ENCODE results near the gene MCTP2.

Gene MCTP2

DNA sequence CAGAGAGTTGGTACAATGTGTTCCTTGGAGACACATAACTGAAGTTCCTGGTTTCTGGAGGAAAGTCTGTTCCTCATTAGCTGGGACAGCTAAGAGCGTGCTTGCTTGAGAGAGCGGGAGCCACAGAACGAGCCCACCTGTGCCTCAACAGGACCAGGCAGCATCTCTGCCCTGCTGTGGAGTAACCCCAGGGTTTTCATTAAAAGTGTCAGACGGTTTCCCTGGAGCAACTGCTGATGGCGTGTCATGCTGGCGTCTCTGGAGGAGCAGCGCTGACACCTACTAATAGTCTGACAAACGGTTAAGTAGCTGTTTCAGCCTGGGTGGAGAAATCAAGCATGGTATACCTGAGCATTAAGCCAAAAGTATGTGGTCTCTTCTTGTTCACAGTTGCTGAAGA, 150.0 kb downstream of the MCTP2 start:
- FAIRE-seq (no peak), DNase-seq (ENCODE audit: insufficient read length, low spot score) (no peak)

DNA sequence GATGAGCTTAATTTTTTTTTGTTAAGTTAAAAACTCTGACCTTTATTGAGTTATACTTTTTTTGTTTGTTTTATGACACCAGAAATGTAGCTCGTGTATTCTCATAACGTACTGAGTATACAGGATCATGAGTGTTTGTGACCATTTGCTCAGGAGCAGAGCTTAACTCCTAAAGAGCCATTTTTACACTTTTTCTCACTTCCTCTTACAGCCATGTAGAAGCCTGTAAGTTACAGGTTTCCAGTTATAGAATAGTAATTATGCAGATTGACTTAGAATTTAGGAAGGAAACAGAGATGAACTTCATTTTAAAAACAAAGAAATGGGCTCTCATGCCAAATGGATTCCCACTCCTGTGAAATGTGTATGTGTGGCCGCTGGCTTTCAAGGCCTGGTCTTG, 151.7 kb downstream of the MCTP2 start:
- DNase-seq (ENCODE audit: insufficient read length, low spot score), result no peak
- FAIRE-seq, result no peak

DNA sequence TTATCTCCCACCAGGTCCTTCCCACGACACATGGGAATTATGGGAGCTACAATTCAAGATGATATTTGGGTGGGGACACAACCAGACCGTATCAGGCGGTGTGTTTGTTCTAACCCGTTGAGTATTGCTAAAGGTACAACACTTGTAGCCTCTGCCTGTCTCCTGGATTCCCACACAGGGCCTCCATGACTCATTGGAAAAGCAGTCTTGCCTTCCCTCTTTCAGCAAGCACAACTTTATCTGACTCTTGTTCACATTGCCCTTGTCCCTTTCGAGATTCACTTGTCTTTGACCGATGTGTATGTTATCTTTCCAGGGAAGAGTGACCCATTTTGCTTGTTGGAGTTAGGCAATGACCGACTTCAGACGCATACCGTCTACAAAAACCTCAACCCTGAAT, 152.3 kb downstream of the MCTP2 start:
- FAIRE-seq (no peak), DNase-seq (ENCODE audit: insufficient read length, low spot score) (no peak)

DNA sequence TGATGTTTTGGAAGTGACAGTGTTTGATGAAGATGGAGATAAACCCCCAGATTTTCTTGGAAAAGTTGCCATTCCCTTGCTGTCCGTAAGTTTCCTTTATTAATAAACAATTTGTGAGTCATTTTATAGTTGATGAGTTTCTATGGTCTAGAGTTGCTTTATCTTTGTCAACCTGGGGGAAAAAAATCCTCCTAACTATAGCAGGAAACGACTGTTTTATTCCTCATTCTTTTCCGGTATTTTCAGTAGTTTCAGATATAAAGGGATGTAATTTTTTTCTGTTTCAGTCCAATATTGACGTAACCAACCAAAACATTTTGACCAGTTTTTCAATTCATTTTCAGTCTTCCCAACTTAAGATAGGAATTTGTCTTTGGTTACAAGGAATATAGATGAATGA, 154.1 kb downstream of the MCTP2 start:
- DNase-seq (ENCODE audit: insufficient read length, low spot score), result no peak
- FAIRE-seq, result no peak

DNA sequence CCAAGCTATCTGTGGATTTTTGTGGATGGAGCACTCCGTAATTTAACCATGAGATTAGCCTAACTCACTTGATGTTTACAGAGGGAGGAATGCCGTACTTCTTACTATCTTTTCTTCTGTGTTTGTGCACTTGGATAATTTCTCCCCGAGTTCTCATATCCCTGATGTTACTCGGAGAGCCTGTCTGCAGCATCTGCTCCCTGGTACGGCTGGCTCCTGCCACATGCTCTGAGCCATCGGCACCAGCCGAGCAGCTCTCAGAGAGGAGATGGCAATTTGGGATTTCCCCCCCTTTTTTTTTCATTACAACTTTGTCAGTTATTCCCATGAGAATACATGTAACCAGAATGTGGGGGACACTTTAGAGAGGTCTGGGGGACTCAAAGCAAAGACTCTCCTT, 155.0 kb downstream of the MCTP2 start:
- no peak for DNase-seq (ENCODE audit: insufficient read length, low spot score)
- FAIRE-seq, result no peak

DNA sequence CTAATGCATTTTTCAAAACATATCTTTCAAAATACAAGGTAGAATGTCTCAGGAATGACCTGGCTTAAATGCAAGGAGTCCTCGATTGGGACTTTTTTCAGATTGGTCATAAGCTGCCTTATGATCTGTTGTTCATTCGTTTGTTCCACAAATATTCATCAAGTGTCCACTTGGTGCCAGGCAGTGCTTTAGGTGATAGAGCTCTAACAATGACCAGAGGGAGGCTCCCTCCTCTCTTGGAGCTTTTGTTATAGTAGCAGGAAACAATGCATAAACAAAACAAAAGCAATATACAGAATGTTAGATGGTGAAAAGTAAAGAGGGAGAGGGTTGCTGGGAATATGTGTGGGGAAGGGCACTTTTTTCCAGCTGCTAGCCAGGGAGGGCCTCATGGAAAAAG, 156.1 kb downstream of the MCTP2 start:
- FAIRE-seq, result no peak
- no peak for DNase-seq (ENCODE audit: insufficient read length, low spot score)

DNA sequence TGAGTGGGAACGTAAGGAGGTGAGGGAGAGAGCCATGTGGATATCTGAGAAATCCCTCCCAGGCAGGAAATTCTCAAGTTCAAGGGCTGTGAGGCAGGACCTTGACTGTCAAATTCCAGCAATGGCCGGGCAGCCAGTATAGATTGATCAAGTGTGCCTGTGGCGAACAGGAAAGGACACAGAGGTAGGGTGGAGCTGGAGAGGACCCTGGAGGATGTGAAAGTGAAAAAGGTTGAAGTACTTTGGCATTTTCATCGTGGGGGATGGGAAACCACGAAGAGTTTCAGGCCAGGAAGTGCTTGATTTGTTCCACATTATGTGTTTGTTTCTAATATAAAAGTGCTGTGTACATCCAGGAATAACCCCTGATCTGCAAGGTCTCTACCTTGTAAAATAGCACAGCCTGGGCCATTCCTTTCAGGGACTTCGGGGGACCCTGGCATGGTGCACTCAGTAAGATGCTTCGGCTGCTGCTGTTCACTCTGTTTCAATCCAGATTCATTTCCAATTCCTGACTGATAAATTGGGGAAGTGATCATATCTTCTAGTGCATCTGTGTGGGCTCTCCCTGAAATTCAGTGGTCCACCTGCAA, 156.6 kb downstream of the MCTP2 start:
- DNase-seq (ENCODE audit: insufficient read length, low spot score) (no peak), FAIRE-seq (no peak)

DNA sequence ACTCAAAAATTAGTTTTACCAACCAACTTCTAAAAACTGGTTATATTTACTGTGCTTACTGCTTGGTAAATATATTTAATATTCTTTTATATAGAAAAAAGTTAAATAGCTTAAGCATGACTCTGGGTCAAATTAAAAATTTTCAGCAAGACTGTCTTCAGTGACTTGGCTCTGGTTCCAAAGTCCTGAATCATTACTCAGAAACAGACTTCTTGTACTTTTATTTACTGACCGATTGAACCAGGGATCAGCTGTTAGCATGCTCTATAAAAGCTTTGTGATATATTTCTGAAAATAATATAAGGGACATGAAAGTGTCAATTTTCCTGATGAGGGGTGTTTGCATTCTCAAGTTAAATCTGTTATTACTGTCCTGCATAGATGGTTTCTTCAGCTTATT, 164.3 kb downstream of the MCTP2 start:
- FAIRE-seq (no peak), DNase-seq (ENCODE audit: insufficient read length, low spot score) (no peak)

DNA sequence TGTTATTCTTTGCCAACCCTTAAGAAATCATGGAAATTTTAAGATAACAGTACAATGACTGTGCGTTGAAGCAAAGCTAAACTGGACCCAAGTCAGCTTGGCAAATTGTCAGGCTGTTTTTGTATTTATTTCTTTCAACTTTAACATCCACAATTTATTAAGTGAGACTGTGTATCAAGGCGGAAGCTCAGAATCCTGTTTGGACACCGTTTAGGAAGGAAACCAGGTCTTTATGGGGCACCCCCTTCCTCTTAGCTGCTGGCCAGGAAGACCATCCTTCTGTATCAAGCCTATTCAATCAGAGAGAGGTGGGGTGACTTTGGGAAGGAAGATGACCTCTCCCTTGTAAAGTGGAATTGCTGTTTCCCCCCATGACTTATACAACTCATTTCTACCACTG, 166.0 kb downstream of the MCTP2 start:
- FAIRE-seq (no peak), DNase-seq (ENCODE audit: insufficient read length, low spot score) (no peak)

DNA sequence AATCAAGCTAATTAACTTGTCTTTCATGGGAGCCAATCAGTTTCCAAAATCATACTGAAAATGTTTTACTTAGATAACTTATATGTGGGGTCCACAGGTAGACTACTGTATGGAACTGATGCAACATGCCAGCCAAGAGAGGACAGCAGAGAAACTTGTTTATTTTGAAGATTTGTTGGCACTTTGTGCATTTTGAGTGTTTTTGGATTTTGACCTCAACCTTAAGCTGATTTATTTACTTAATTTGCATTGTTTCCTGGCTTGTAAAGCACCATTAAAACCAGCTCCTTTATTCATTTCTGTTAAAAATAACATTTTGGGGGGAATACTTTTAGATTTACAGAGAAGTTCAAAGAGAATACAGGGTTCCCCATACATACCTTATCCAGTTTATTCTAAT, 166.6 kb downstream of the MCTP2 start:
- no peak for FAIRE-seq
- DNase-seq (ENCODE audit: insufficient read length, low spot score), result no peak

DNA sequence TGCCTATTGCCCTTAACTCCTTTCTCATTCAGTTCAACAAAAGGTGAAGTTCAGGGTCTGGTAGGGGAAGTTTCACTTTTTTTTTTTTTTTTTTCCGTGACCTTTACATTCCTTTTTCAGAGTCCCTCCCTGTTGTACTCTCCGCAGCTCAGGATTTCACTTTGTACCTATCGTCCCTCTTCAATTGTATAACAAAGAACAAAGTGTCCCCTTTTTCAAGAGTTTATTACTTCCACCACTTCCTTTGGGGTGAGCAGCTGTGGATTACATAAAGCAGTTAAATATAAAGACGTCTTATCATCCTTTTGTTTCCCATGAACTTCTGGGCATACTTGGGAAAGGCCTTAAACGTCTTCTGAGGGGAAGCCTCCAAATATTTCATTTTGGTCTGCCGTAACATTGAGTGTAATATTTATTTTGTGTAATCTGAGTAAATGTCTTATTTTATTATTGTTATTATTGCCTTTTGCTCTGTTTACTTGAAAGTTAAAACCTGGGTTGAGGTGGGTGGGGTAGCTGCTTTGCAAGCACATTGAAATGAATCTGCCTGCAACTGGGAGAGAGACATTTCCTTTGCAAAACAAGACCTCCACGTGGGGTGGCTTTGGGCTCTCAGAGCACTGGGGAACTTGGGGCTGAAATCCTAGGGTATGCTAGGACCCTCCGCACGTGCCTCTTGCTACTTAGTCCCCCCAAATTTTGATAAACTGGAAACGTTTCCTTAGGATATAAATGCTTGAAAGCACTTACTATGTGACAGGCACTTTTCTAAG, 169.4 kb downstream of the MCTP2 start:
- FAIRE-seq (no peak), DNase-seq (ENCODE audit: insufficient read length, low spot score) (no peak)

DNA sequence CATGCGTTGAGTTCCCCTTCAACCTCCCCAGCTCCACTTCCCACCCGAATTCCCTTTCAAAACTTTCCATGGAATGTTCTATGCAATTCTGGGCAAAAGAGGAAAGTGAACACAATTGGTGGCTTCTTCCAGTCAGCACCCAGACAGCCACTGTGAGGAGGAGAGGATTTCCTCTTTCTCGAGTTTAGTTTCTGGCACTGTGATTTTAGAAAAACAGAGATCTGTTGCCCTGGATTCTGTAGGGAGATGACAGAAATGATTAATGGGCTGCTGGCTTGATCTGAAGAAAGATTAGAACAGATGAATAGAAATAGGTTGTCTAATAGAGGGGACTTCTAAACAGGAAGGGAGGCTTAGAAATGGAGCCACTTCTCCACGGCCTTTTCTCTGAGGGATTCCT, 172.0 kb downstream of the MCTP2 start:
- no peak for FAIRE-seq
- no peak for DNase-seq (ENCODE audit: insufficient read length, low spot score)

DNA sequence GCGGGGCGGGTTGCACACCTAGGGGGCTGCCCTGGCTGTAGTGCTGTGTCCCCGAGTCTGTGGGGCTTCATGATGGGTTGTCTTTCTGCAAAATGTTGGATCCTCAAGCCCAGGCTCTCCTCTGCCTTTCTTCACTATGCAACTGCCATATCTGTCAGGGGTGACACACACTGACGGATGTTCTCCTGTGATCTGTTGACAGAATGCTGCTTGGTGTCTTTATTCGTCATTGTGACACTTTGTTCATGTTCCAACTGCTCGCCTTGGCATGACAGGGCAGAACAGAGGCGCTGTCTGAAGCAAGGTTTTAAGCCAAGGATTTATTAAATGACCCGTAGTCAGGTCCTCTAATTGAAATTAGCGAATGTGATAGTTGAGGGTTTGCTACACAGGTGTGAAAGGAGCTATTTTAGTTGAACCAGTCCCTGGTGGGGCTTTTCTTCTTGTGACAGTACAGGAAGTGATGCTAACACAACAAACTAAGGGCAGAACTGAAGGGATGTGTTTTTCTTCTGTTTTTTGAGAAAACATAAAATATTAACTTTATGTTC, 173.4 kb downstream of the MCTP2 start:
- no peak for DNase-seq (ENCODE audit: insufficient read length, low spot score)
- FAIRE-seq, result no peak

DNA sequence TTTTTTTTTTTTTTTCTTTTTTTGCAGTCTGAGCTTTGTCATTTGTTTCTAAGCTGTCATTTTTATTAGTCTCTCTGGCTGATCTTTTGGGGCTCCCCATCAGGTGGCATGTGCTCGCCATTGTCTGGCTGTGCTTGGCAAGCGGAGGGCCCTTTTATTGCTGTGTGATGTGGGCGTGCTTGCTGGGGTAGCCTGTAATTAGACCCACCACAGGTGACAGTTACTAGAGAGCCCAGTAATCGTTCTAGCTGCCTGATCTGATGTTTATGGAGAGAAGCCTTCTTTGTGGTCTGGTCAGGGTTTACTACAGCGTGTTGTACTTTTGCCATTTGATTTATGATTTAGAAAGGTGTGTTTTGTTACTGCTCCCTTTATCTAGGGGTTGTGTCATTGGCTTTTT, 179.9 kb downstream of the MCTP2 start:
- DNase-seq (ENCODE audit: insufficient read length, low spot score) (no peak), FAIRE-seq (no peak)

DNA sequence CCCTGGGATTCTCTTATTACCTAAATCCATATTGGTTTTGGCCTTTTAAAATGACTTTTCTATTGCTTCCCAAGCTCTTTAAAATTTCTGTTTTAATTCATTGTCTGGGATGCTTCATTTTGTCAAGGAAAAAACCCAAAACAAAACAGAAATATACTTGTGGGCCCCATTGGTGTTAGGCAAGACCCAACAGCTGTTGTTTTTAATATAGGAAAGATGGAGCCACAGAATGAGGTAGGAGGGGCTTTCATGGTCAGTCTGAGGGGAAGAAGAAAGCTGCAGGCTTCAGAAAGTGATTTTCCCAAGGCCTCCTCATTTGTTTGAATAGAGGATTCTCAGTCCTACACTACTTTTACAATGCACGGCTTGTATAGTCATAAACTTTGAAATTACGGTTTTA, 180.5 kb downstream of the MCTP2 start:
- DNase-seq (ENCODE audit: insufficient read length, low spot score) (no peak), FAIRE-seq (no peak)

DNA sequence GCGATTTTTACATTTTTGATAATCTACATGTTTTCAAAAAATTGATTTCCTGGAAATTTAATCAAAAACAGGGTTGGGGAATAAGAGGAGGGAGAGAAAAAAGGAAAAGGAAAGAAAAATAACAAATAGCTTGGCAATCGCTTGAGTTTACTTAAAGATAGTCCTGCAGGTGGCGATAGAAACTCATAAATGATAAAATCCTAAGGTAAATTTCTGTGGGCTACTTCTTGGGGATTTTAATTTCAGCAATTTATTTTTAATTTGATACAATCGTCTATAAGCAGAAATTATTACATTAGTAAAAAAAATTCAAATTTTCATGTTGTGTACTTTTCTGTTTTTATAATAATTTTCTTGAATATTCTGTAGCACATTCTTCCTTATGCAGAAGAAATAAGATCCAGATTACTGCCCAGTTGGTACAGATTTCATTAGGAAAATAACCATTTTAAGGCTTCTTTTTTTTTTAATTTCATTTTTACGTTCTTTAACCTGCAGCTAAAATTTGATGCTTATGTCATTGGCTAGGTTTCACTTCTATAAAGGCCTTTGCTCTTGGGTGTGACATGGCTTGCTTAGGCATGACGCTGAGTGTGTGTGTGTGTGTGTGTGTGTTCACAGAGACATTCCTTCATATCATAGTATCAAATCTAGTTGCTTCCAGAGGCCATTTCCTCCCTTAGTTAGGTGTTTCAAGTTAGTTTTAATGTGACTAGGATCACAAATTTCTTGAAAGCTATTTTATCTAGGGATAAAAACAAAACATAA, 181.8 kb downstream of the MCTP2 start:
- FAIRE-seq (no peak), DNase-seq (ENCODE audit: insufficient read length, low spot score) (no peak)

DNA sequence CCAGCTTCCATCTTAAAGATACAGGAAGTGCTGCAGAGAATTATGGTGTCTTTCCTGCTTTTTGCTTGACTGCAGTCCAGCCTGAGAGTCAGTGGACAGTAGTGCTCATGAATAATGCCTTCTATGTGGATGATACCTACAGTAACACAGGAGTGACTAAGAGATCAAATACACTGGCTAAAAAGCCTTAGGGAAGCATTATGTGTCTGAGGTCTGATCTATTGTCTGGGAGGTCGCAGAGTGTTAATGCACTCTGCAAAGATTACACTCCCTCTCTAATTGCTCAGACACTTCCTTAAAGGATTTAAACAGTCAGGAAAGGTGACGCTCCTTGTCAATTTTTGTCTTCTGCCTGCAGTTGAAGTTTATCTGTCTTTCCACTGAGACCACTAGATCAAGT, 183.6 kb downstream of the MCTP2 start:
- FAIRE-seq (no peak), DNase-seq (ENCODE audit: insufficient read length, low spot score) (no peak)

DNA sequence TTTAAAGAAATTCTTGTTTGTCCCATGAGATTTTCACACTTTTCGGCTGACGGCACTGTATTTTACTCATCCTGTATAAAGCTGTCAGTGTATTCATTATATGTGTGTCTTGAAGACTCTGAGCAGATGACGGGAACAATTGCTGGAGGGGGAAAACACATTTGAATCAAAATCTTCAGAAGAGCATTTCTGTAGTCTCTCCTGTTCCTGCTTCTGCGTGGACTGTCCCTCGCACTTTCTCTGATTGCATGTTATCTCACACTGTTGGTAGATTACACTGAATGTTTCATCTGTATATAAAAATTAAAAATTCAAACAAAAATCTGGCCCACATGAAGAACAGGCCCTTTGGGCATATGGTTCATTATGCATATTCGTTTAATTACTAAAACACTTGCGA, 184.9 kb downstream of the MCTP2 start:
- FAIRE-seq (no peak), DNase-seq (ENCODE audit: insufficient read length, low spot score) (no peak)

DNA sequence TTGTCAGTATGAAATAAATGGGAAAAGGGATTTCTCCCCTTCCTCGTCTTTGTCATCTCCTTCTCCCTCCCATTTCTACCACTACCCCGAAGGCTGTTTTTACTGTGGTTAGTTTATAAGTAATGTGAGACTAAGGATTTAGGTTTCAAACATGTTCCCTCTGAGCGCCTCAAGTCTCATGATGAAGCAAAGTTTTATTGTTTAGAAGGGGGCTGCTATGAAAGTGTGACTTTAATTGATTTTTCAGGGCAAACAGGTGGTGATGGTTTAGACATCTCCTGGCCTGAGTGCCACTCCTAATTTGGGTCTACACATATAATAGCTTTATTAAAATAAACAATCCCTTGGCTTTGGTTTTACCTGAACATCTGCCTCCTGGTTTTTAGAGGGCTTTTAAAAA, 185.5 kb downstream of the MCTP2 start:
- DNase-seq (ENCODE audit: insufficient read length, low spot score), result no peak

DNA sequence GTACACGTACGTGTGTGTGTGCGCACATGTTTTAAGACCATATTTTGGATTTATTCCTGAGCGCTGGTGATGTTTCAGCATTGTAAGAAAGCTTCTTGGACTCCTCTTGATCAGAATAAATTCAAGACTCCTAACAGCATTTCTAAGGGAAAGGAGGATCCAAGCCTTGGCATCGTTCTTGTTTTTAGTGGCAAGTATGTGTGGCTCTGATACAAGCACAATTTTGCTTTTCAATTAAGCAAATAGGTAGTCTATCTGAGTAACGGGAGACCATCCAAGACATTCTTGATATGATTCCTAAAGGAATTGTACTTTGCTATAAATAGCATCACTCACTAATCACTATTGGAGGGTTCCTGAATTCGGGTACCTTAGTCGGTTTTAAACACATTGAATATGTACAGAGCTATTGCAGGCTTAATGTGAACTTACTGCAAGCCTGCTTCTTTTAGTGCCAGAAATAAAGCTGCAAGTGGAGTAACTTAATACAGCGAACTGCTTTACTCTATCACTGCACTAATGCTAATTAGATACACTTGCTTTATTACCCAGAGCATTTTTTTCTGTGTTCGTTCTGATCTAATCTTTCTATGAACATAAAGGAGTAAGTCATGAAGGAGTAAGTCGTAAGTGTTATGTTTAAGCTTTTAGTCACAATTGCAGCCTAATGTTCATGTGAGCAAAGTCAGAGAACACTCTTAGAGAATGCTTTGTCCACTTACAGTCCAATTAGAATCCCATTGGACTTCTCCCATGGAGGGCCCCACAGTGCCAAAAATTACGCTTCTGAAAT, 186.3 kb downstream of the MCTP2 start:
- DNase-seq (ENCODE audit: insufficient read length, low spot score) (no peak), FAIRE-seq (no peak)

More for the DNA sequence above, 185.5 kb downstream of the MCTP2 start:
- FAIRE-seq, result no peak

DNA sequence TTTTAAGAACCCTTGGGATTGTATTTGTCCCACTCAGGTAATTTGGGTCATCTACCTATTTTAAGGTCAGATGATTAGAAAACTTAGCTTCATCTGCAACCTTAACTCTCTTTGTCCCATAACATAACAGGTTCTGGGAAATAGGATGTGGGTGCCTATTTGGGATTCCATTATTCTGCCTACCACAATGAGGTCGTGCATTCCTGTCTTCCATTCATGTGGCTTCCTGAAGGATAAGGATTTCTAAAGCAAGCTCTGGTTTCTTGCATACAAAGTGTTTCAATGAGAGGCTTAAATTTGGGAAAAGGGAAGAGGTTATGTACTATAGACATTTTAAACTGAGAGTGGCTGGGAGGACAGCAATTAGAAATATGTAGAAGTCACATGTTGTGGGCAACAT, 190.3 kb downstream of the MCTP2 start:
- no peak for FAIRE-seq
- no peak for DNase-seq (ENCODE audit: insufficient read length, low spot score)

Measured in HTR-8/SVneo (cell line).